Adipocyte (in vitro differentiated cells): ENCODE measurements around the gene RUNX3.

Experiments used
- DNase-seq: peaks from one replicate; pipeline ENCODE4 v3.0.0-alpha.2; 2015; ENCODE audit warnings: low read depth
- H3K27me3 ChIP-seq: replicated peaks from 2 replicates; pipeline ENCODE4 v1.7.0; 2013; ENCODE audit warnings: mild to moderate bottlenecking, low read length, moderate library complexity; ENCODE audit not compliant: control insufficient read depth, insufficient read depth
- H3K36me3 ChIP-seq: 2 replicates; pipeline ENCODE4 v1.7.0; 2013; ENCODE audit warnings: low read length, mild to moderate bottlenecking, moderate library complexity; ENCODE audit not compliant: control insufficient read depth, insufficient read depth, severe bottlenecking
- H3K4me1 ChIP-seq: 2 replicates; pipeline ENCODE4 v1.7.0; 2013; ENCODE audit warnings: mild to moderate bottlenecking, low read length, moderate library complexity; ENCODE audit not compliant: control insufficient read depth, insufficient read depth
- H3K4me3 ChIP-seq: 2 replicates; pipeline ENCODE4 v1.7.0; 2013; ENCODE audit warnings: mild to moderate bottlenecking, low read length, moderate library complexity
- H3K9ac ChIP-seq: 2 replicates; pipeline ENCODE4 v1.7.0; 2013; ENCODE audit warnings: mild to moderate bottlenecking, low read length, moderate library complexity
- H3K9me3 ChIP-seq: 2 replicates; pipeline ENCODE4 v1.7.0; 2013; ENCODE audit warnings: mild to moderate bottlenecking, low read length, moderate library complexity; ENCODE audit not compliant: control insufficient read depth

RUNX3 gene

DNA sequence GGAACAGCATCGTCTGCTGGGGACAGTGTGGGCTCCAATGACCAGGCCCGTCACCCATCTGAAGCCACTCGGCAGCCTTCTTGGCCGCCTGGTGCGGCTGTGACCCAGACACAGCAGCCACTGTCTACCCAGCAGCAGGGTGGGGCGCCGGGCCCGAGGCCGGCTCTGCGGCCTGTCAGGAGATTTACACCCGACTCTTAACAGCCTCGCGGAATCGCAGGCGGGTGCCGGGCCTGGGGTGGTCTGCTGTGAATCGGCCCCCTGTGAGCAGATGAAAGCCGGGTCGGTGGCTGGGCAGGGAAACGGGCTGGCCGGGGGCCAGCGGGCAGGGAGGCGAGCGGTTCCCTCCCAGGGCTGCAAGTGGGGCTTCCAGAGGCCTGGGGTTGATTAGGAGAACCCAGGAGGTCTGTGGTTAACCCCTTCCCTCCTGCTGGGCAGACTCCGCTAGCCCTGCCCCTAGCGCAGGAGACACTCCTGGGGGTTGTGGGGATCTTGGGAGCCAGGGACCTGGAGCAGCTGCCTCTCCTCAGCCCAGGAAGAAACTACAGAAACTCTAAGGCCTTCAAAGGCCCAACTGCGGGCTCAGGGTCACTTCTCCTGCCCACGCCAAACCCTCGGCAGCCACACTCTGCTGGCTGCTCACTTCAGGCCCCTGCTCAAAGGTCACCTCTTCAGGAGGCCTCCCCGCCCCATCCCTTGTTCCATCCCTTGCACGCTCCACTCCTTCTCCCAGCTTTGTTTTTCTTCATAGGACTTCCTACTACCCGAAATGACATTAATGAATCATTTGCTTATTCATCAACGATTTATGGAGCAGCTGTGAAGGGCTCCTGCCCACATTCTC lies 15.6 kb downstream of the RUNX3 start:
- H3K36me3 ChIP-seq = no peaks in the 10 kb centered on the region
- no peaks in the 10 kb centered on the region for H3K9me3 ChIP-seq
- H3K27me3 ChIP-seq = no peaks in the 10 kb centered on the region
- DNase-seq = no peak
- peak overlapping the region; percentile 48 for H3K9ac ChIP-seq
- H3K4me3 ChIP-seq = no peak overlapping the region
- peaks cover 11% of the 10 kb centered on the region for H3K4me1 ChIP-seq

DNA sequence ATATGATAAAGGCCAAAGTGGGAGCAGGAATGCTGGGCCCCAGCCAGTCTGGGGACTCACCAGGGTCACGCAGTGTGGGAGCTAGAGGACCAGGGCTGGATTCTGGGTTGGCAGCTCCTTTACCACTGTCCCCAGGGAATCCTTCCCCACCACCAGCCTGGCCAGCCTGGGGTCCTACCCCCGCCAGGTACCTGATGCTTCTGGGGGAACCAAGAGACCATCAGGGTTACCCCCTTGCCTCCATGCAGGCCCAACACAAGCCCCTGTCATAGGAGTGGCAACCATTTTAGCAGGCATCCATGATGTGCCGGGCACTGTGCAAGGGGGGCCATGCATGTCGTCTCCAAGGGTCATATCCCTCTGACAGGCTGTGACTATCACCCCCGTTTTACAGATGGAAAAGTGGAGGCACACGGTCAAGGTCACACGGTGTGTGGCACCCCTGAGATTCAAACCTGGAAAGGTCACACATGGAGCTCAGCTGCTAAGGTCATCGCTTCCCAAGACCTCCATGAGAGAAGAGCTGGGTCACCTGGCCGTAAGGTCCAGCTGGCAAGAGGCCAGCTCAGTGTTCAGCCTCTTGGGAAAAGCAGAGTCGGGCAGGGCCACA lies 16.4 kb downstream of the RUNX3 start:
- H3K9ac ChIP-seq = peak overlapping the region; percentile 48
- H3K4me1 ChIP-seq = peaks cover 16% of the 10 kb centered on the region
- H3K9me3 ChIP-seq = no peaks in the 10 kb centered on the region
- no peaks in the 10 kb centered on the region for H3K27me3 ChIP-seq
- no peak for DNase-seq
- H3K36me3 ChIP-seq = no peaks in the 10 kb centered on the region
- no peak overlapping the region for H3K4me3 ChIP-seq

DNA sequence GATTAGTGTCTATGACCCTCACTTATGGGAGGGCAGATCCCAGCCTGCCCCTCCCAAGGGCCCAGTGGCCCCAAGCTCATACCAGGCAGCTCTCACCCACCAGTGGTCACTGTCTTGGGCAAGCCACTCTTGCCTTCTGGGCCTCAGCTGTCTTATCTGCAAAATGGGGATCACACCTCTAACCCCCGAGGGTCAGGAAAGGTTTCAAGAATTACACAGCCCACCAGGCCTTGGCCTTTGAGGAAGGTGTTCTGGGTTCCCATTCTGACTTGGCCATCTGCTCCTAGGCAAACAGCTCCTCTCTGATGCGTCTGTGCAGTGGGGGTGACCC lies 16.8 kb downstream of the RUNX3 start:
- no peak overlapping the region for H3K9ac ChIP-seq
- H3K36me3 ChIP-seq = no peaks in the 10 kb centered on the region
- DNase-seq = no peak
- peaks cover 16% of the 10 kb centered on the region for H3K4me1 ChIP-seq
- no peak overlapping the region for H3K4me3 ChIP-seq
- no peaks in the 10 kb centered on the region for H3K27me3 ChIP-seq
- H3K9me3 ChIP-seq = no peaks in the 10 kb centered on the region

DNA sequence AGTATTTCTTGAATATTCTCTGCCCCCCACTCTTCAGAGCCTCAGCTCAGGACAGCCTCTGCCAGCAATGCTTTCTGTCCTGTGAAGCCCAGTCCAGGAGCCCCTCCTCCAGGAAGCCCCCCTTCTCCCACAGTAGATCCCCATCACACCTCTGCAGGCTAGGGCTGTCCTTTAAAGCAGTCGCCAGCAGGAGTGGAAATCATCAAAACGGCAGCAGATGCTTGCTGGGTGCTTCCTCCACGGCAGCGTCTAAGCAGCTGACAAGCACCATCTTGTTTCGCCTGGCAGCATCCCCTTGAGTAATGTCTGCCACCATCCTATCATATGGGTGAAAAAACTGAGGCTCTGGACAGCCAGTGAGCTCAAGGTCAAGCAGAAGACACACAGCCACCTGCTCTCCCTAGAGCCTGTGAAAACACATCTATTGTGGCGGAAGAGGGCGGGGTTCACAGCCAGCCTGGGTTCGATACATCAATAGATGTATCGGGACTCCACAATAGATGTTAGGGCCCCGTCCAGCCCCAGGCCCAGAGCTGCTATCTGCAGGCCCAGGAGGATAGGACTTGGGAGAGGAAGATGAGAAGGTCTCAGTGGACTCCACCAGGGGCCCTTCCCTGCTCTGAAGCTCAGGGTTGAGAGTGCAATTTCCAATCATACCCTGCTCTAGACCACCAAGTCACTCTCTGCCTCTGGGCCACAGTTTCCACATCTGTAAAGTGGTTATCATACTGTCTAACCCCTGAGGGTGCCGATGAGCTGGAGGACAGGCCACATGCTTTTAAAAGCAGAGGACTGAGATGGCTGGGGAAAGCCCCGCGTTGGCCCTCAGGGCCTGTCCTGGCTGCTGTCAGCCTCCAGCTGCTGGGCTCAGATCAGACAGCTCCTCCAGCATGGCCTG lies 17.5 kb downstream of the RUNX3 start:
- no peak overlapping the region for H3K4me3 ChIP-seq
- H3K9me3 ChIP-seq = no peaks in the 10 kb centered on the region
- H3K27me3 ChIP-seq = no peaks in the 10 kb centered on the region
- DNase-seq = no peak
- peaks cover 16% of the 10 kb centered on the region for H3K4me1 ChIP-seq
- H3K36me3 ChIP-seq = no peaks in the 10 kb centered on the region
- no peak overlapping the region for H3K9ac ChIP-seq

DNA sequence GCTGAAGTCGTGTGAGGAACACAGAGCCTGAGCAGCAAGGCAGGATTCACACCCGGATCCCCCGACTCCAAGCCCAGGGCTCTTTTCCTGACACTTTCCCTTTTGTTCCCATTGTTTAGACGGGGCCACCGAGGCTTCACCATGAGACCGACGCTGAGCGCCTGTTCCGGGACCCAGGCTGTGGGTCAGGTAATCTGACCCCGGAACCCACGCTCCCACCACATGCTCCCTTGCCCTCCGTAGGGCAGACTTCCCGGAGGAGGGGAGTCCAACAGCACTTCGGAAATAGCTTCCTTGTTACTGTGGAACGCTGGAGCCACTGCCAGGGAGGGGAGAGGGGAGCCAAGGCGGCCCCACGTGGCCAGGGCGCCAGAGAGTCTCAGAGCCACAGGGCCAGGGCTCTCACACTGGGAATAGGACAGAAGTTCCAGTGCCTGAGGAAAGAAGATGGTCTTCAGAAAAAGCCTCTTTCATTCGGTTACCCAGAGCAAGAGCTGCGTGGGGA lies 18.4 kb downstream of the RUNX3 start:
- Histone ChIP-seq H3K4me3 (no peak overlapping the region), H3K36me3 (no peaks in the 10 kb centered on the region), H3K9me3 (no peaks in the 10 kb centered on the region), H3K4me1 (peaks cover 16% of the 10 kb centered on the region), H3K9ac (no peak overlapping the region), H3K27me3 (no peaks in the 10 kb centered on the region)
- DNase-seq = no peak

DNA sequence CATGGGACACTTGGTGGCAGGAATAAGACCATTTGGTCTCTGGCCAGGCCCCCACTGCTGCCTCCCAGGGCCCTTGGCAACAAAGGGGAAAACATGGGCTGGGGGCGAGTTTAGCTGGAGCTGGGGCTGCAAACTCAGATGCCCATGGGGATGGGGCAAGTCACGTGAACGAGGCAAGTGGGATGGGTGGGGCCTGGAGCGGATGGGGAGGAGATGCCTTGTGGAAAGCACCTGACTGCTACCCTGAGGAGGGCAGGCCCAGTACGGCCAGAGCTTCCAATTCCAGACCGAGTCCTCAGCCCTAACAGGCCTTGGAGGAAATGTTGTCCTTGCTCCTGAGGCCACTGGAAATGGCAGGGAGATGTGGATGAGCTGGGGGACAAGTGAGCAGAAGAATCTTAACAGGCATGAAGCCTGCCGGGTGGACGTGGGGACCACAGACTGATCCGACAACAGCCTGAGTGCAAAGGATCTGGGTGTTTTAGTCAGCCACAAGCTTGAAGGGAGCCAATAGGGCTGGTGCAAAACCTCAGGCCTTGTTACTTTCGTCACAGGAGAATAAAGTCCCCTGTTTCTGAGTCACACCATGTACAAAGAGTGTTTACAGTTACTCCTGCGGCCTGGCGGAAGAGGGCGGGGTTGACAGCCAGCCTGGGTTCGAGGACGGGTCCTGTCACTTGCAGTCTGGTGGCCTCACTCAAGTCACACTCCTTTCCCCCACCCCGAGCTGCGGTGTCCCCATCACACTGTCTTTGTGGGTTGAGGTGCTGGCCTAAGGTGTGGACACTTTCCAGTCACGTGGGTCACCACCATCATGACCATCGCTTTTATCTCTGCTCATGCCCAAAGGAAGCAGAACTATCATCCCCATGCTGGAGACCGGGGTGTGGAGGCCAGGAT lies 19.1 kb downstream of the RUNX3 start:
- H3K9me3 ChIP-seq = no peaks in the 10 kb centered on the region
- H3K27me3 ChIP-seq = no peaks in the 10 kb centered on the region
- no peak for DNase-seq
- peaks cover 16% of the 10 kb centered on the region for H3K4me1 ChIP-seq
- no peaks in the 10 kb centered on the region for H3K36me3 ChIP-seq
- H3K4me3 ChIP-seq = no peak overlapping the region
- no peak overlapping the region for H3K9ac ChIP-seq

DNA sequence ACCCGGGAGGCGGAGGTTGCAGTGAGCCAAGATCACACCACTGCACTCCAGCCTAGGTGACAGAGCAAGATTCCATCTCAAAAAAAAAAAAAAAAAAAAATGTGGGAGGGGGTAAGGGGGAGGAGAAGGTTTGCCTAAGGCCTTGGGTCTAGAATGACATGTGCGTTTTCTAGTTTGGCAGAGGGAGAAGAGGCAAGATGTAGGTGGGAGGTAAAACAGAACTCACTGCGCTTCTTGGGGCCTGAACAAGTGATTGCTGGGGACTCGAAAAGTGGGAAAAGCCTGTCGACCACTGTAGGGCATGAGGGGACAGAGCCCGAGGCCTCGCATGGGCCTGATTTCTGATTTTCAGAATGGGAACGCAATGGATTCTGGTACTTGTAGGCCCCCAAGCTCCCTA lies 19.9 kb downstream of the RUNX3 start:
- H3K4me3 ChIP-seq = no peak overlapping the region
- H3K27me3 ChIP-seq = no peaks in the 10 kb centered on the region
- no peak for DNase-seq
- peaks cover 16% of the 10 kb centered on the region for H3K4me1 ChIP-seq
- no peak overlapping the region for H3K9ac ChIP-seq
- H3K9me3 ChIP-seq = no peaks in the 10 kb centered on the region
- no peaks in the 10 kb centered on the region for H3K36me3 ChIP-seq

DNA sequence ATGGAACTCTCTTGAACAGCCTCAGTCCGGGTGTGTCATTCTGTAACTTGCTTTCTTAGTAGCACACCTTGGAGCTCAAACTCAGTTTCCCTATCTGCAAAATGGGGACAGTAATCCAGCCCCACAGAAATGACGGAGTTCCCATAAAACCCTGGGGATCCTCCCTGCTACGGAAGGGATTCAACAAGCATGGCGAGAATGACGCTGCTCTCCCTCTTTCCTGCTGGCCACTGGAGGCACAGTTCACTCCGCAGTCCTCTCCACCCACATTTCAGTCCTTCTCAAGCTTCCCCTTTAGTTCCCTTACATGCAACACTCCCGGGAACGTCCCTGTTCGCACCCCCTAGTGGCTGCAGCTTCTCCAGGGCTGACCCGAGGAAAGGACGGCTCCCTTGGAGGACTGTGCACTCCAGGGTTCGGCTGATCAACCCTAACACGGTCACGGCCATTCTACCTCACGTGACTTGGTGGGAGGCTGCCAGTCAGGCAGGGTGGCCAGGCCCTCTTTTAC lies 20.6 kb downstream of the RUNX3 start:
- Histone ChIP-seq H3K4me1 (peaks cover 16% of the 10 kb centered on the region), H3K27me3 (no peaks in the 10 kb centered on the region), H3K9me3 (no peaks in the 10 kb centered on the region), H3K4me3 (peak overlapping the region; percentile 49), H3K9ac (no peak overlapping the region), H3K36me3 (no peaks in the 10 kb centered on the region)
- DNase-seq = peak; percentile 45

DNA sequence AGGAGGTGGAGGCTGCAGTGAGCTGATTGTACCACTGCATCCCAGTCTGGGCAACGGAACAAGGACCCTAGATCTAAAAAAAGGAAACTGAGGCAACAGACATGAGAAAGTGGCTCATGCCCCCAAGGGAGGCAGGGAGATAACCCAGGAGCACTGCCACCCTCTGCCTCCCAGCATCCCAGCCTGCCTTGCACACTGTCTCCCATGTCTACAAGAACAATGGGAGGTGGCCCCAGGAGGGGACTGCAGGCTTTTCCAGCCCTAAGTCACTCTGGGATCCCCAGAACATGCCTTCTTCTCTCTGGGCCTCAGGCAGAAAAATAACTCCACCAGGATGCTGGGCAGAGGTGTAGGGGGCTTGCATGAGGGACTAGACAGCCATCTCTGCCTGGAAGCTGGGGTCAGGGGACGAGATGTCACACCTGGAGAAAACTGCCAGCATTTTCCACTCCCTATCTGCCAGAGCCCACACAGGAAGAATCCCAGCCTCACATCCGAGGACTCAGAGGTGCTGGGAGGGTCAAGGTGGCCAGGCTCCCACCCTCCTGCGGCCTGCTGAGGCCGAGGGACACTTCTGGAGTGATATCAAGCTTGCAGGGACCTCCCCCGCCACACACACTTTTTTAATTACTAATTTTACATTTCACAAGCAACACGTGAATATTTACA lies 21.4 kb downstream of the RUNX3 start:
- DNase-seq = no peak
- peak overlapping the region; percentile 49 for H3K4me3 ChIP-seq
- peaks cover 16% of the 10 kb centered on the region for H3K4me1 ChIP-seq
- no peaks in the 10 kb centered on the region for H3K9me3 ChIP-seq
- peaks cover under 1% of the 10 kb centered on the region for H3K27me3 ChIP-seq
- H3K9ac ChIP-seq = no peak overlapping the region
- H3K36me3 ChIP-seq = no peaks in the 10 kb centered on the region
